ENCODE data around the gene FURIN.
"Not testable (repeated sequence)": the region's sequence is repeated elsewhere in the genome, so short reads cannot be mapped to it uniquely, and the experiment has no call there.

Gene FURIN

GRCh38 chr15:90918034-90918788 is 49.8 kb downstream of the FURIN start:
- DNase-seq, result no peak

- DNase-seq, result no peak
Measured at GRCh38 chr15:90918835-90919234, 50.4 kb downstream of the FURIN start.

GRCh38 chr15:90921887-90922286 is 53.5 kb downstream of the FURIN start:
- DNase-seq, result no peak

GRCh38 chr15:90922712-90923322 is 54.4 kb downstream of the FURIN start:
- DNase-seq, result not testable (repeated sequence)

GRCh38 chr15:90924375-90924774 is 56.0 kb downstream of the FURIN start:
- no peak for DNase-seq

- DNase-seq, result not testable (repeated sequence)
Measured at GRCh38 chr15:90926766-90927165, 58.4 kb downstream of the FURIN start.

- DNase-seq, result not testable (repeated sequence)
Measured at GRCh38 chr15:90928106-90928505, 59.7 kb downstream of the FURIN start.

GRCh38 chr15:90929246-90930019 is 61.0 kb downstream of the FURIN start:
- DNase-seq, result no peak

GRCh38 chr15:90930861-90931574 is 62.6 kb downstream of the FURIN start:
- DNase-seq, result no peak

- DNase-seq, result no peak
Measured at GRCh38 chr15:90931575-90931827, 63.1 kb downstream of the FURIN start.

GRCh38 chr15:90931828-90932659 is 63.7 kb downstream of the FURIN start, which contains the start of gene HDDC3:
Gene HDDC3 (minus strand): TSS chr15:90932549. CDS start chr15:90932540, 9 bp downstream.
- DNase-seq, result peak; percentile 91

GRCh38 chr15:90932660-90932991 is 64.2 kb downstream of the FURIN start:
- no peak for DNase-seq

Measured in femur (tissue), 1 donor.